H1 (cell line): ENCODE results near the gene ST3GAL3. TPM values are rescaled to one million over a fixed set of nuclear protein-coding genes. Genes with fewer than 3 reads are reported as not detected.

Experiments used
- BRCA1 ChIP-seq: IDR thresholded peaks from 2 replicates; pipeline ENCODE4 v1.6.1; 2012; ENCODE audit warnings: low read depth, low read length, improper control_type of control experiment
- CTBP2 ChIP-seq: IDR thresholded peaks from 2 replicates; pipeline ENCODE4 v1.7.0; 2011; ENCODE audit warnings: borderline replicate concordance, mild to moderate bottlenecking, moderate library complexity, mixed read lengths, low read length; ENCODE audit not compliant: insufficient read depth, insufficient read length
- polyA plus RNA-seq, 7 experiments: library from polyadenylated mRNA; depleted of rRNA in 3 of 7; stranded (reverse) in 5 of 7; unstranded in 2 of 7; fragments of >200 nt in 5 of 7; fragments of 200-250 nt in 2 of 7; gene quantifications; 1 replicate in 5 of 7; 2 replicates in 1 of 7; 4 replicates in 1 of 7; pipeline versions ENCODE4 v1.2.1 to v1.2.3, GENCODE V29; 2011 to 2013; ENCODE audit warnings: missing spikeins in 2 of 7, mixed read lengths in 2 of 7
- total RNA-seq: library from RNA; stranded (reverse); fragmentation: NEBNext Ultra II Directional; extraction: Animal tissue kit (Norgen Biotek cat#: 25700); gene quantifications from 2 replicates; pipeline ENCODE4 v1.2.1, GENCODE V29; 2021

The ST3GAL3 gene
- total and polyA plus RNA-seq, 2 of the 8 experiments (the other 6 are each of a cell fraction or from before 2014, with no cell fraction given), result 6.8 to 7.0 TPM

- TF ChIP-seq BRCA1 (no peak), CTBP2 (no peak)
These were observed 47.8 kb upstream of the ST3GAL3 start (continued) for GRCh38 chr1:43659212-43660166.
